Measurements from ENCODE around the gene CDK17. TPM values are rescaled to one million over a fixed set of nuclear protein-coding genes. Genes with fewer than 3 reads are reported as not detected.

CDK17 gene
- total and polyA plus RNA-seq, 7 donors, result 4.6 to 117 (median 63.2) TPM

DNA sequence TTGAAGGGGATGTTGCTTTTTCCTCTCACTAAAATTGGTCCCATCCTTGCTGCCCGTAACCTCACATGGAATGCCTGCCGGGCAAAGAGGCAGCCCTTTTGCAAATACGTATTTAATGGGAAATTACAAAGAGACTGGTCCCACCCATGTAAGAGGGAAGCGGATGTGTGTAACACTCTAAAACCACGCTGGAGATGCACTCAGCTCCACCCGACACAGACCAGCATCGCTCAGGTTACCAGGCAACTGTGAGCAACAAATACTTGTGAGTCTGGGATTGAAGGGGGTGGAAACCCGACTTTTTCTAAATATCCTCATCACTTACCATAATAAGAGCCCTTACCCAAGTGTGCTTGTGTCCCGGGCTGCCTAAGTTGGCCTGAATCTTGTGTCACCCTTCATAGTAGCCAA lies 158.4 kb downstream of the CDK17 start:
- Histone ChIP-seq H3K9me3 (no peaks in the 10 kb centered on the region), H3K4me3 (no peak overlapping the region), H3K36me3 (peaks cover 0 to 2% (median under 1%) of the 10 kb centered on the region in 4 donors), H3K27me3 (no peaks in the 10 kb centered on the region), H3K4me1 (peaks cover 0 to 61% (median 60%) of the 10 kb centered on the region in 4 donors), H3K27ac (peak overlapping the region; percentile 92 to 97 (median 95))
- TF ChIP-seq EP300 (IDR thresholded peaks at IDR 0.05) (peak in 3 of 4 donors; percentile 35 to 89 (median 78)), POLR2AphosphoS5 (IDR thresholded peaks at IDR 0.05) (peak in 3 of 4 donors; percentile 35 to 92 (median 57))
- TF ChIP-seq, protein P1, sequence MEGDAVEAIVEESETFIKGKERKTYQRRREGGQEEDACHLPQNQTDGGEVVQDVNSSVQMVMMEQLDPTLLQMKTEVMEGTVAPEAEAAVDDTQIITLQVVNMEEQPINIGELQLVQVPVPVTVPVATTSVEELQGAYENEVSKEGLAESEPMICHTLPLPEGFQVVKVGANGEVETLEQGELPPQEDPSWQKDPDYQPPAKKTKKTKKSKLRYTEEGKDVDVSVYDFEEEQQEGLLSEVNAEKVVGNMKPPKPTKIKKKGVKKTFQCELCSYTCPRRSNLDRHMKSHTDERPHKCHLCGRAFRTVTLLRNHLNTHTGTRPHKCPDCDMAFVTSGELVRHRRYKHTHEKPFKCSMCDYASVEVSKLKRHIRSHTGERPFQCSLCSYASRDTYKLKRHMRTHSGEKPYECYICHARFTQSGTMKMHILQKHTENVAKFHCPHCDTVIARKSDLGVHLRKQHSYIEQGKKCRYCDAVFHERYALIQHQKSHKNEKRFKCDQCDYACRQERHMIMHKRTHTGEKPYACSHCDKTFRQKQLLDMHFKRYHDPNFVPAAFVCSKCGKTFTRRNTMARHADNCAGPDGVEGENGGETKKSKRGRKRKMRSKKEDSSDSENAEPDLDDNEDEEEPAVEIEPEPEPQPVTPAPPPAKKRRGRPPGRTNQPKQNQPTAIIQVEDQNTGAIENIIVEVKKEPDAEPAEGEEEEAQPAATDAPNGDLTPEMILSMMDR (IDR thresholded peaks at IDR 0.05), result no peak
- intact Hi-C loops (cut with DNase I), result no loop called here
- WGBS, 2 donors, result 60 to 72% methylated on average over 9 of the region's 9 CpGs
- DNase-seq, result peak; percentile 86

- Histone ChIP-seq H3K36me3 (no peaks in the 10 kb centered on the region), H3K27ac (peak overlapping the region; percentile 92 to 97 (median 95)), H3K9me3 (no peaks in the 10 kb centered on the region), H3K4me1 (peaks cover 0 to 65% (median 64%) of the 10 kb centered on the region in 4 donors), H3K27me3 (no peaks in the 10 kb centered on the region), H3K4me3 (no peak overlapping the region)
- WGBS, 2 donors, result 77 to 83% methylated on average over 4 of the region's 4 CpGs
- DNase-seq, result peak; percentile 56
- intact Hi-C loops (cut with DNase I), result no loop called here
- TF ChIP-seq EP300 (IDR thresholded peaks at IDR 0.05), result no peak
- TF ChIP-seq POLR2A (IDR thresholded peaks at IDR 0.05), result no peak
- no peak for TF ChIP-seq POLR2AphosphoS5 (IDR thresholded peaks at IDR 0.05)
- TF ChIP-seq, protein P1 (IDR thresholded peaks at IDR 0.05), result no peak
These were observed 158.8 kb downstream of the CDK17 start for GRCh38 chr12:96241431-96241830.

DNA sequence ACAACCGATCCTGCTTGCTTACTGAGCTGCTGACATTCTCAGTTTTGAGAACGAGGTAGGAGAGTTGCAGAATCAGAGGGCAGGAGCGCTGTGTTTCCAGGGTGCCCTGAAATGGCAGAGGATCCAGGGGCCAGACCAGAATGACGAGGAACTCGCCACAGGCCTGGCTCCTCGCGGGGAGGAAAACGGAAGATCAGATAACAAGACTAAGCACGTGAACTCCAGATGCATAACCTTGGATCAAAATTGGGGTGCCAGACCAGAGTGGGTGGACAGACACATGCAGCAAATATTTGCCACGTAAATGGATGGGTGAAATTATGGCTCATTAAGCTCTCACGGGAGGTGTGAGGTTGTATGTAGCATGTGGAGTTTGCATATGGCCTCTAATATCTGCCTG lies 159.6 kb downstream of the CDK17 start:
- no peak overlapping the region for H3K4me3 ChIP-seq
- no peak for TF ChIP-seq EP300 (IDR thresholded peaks at IDR 0.05)
- TF ChIP-seq, protein P1 (IDR thresholded peaks at IDR 0.05), result no peak
- no peak for TF ChIP-seq POLR2A (IDR thresholded peaks at IDR 0.05)
- no peak for TF ChIP-seq POLR2AphosphoS5 (IDR thresholded peaks at IDR 0.05)
- H3K9me3 ChIP-seq, result no peaks in the 10 kb centered on the region
- H3K27ac ChIP-seq, result peak overlapping the region; percentile 92 to 97 (median 95)
- H3K36me3 ChIP-seq, result no peaks in the 10 kb centered on the region
- 79 to 85% methylated on average over 11 of the region's 11 CpGs for WGBS, 2 donors
- intact Hi-C loops (cut with DNase I), result no loop called here
- no peaks in the 10 kb centered on the region for H3K27me3 ChIP-seq
- peaks cover 0 to 73% (median 72%) of the 10 kb centered on the region in 4 donors for H3K4me1 ChIP-seq
- DNase-seq, result peak; percentile 52

DNA sequence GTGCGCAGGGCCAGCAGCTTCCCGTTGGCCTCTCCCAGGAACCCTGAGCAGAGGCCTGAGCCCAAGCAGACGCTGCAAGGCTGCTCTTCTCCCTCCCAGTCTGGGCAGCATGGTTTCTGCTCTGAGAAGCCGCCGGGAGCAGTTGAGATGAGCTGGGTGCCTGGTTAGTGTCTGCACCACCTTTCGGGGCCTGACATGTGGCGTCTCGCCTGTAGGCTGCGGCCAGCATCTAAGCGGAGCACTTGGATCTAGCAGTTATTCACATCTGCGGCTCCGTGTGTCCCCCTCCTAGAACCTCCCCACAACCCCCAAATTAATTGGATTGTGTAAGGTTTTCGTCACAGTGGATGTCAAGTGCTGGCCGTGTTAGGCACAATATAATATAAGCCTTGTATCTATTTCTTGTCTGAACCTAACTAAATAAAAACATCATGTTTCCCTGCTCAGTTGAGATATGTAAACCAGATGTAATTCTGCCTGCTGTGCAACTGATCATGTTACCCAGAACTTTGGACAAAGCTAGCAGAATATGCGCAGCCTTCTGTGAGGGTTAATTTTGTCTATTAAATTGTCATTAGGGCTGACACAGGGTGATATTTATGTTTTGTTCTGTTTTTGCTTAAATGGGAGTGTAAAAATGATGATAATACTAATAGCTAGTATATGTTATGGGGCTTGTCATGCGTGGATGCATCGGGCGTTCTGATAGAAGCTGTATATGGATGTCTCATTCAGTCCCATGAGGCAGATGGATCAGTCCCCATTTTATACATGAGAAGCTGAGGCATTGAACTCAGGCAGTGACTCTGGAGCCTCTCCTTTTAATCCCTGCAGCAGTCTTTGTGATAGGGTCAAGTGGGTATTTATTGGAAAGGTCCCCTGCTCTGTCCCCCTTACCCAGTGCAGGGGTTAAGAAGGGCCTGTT lies 160.3 kb downstream of the CDK17 start:
- TF ChIP-seq POLR2AphosphoS5 (IDR thresholded peaks at IDR 0.05), result peak; percentile 87 to 95 (median 92)
- TF ChIP-seq EP300 (IDR thresholded peaks at IDR 0.05), result peak; percentile 45 to 78 (median 56)
- TF ChIP-seq POLR2A (IDR thresholded peaks at IDR 0.05), result no peak
- TF ChIP-seq, protein P1 (IDR thresholded peaks at IDR 0.05), result no peak
- WGBS, 2 donors, result 81 to 88% methylated on average over 18 of the region's 18 CpGs
- peak; percentile 95 for DNase-seq
- peaks cover 0 to 80% (median 79%) of the 10 kb centered on the region in 4 donors for H3K4me1 ChIP-seq
- H3K36me3 ChIP-seq, result no peaks in the 10 kb centered on the region
- peak overlapping the region; percentile 92 to 97 (median 95) for H3K27ac ChIP-seq
- H3K9me3 ChIP-seq, result no peaks in the 10 kb centered on the region
- intact Hi-C loops (cut with DNase I), result loop anchor here (10.0 kb wide), 1 partner anchor 1025 kb away; the partner anchor contains the start of genes FGD6 and VEZT
- no peak overlapping the region for H3K4me3 ChIP-seq
- H3K27me3 ChIP-seq, result no peaks in the 10 kb centered on the region
